HG03521 (cell line): Measurements from ENCODE around the gene VEPH1.

ENCODE experiments used
- ATAC-seq: cut with Tn5 transposase; IDR thresholded peaks from one replicate; pipeline ENCODE4 v1.9.1; 2021; ENCODE audit warnings: mild to moderate bottlenecking, moderate library complexity; ENCODE audit not compliant: unreplicated experiment

Gene VEPH1

DNA sequence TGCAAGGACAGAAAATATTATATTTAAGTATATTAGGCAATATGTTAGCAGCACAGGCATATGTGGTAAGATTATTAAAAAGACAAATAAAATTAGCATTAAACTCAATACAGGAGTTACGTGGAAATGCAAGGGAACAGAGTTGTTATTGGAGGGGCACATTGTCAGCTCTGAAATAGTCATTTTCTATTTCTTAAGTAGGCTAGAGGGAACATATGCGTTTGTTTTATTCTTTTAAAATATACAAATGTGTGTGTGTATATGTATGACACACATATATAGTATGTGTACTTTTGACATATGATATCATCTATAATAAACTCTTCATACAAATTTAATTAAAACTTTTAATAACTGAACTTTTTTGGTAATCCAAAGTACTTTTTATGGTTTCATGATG is 22.8 kb upstream of the VEPH1 start:
- no peak for ATAC-seq

DNA sequence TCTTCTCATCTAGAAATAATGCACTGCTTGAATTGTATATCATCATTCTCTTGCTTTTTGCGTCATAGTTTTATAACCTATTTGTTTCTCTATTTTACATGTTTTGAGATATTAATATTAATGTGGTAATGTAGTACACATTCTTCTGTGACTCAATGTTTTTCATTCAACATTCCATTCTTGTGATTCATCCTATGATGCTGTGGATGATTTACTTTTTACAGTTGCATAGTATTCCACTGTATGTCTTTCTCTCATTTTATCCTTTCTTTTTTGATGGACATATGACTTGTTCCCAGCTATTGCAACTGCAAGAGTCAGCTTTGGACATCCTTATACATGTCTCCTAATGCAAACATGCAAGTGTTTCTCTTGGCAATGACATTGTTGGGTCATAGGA is 20.6 kb upstream of the VEPH1 start:
- no peak for ATAC-seq

GRCh38 chr3:157522648-157523047 is 19.4 kb upstream of the VEPH1 start:
- ATAC-seq, result no peak

- no peak for ATAC-seq
Observed at GRCh38 chr3:157520485-157521150, 17.4 kb upstream of the VEPH1 start.

DNA sequence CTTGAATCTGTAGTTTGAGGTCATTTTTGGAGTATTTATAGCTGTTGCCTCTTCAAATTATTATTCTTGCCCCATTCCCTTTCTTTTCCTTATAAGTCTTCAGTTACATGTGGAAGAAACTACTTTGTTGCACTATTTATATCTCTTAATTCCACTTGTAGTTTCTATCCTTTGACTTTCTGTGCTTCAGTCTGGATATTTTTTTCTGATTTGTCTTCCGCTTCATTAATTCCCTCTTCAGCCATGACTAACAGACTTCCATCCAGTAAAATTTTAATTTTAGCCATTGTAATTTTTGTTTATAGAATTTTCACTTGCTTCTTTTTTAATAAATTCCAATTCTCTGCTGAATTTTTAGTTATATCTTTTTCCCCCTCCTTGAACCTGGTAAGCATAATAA is 15.7 kb upstream of the VEPH1 start:
- ATAC-seq, result no peak

GRCh38 chr3:157516928-157517327 is 13.7 kb upstream of the VEPH1 start:
- ATAC-seq, result no peak

- no peak for ATAC-seq
Observed at GRCh38 chr3:157515398-157515797, 12.2 kb upstream of the VEPH1 start.

DNA sequence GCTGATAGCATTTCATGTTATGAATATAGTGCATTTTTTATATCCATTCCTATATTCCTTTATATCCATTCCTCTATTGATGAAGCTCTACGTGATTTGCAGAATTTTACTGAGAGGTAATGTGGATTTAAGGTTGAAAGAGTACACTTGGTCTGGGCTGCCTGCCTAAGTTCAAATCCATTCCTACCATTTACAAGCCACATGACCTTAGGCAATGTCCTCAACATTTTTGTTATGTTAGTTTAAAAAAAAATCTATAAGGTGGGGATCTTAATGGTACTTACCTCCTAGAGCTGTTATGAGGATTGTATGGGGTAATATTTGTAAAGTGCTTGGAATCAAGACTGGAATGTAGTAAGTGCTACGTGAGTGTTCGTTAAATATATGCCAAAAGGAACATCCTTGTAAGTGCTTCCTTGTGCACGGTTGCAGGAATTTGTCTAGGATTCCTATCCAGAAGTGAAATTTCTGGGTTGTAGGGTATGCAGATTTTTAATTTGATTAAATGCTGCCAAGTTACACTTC is 11.2 kb upstream of the VEPH1 start:
- ATAC-seq, result no peak

DNA sequence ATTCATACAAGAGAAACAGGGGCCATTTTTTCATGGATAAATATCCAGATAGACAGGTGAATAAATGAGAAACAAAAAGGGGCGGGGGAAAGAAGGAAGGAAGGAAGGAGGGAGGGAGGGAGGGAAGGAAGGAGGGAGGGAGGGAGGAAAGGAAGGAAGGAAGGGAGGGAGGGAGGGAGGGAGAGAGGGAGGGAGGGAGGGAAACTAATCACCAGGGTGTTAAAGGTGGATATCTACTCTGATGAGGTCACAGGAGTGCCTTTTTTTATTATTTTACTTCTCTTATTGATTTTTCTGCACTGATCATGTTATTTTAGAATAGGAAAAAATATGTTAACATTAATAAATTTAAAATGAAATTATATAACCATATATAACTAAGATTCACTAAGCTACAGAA is 10.4 kb upstream of the VEPH1 start:
- no peak for ATAC-seq

- no peak for ATAC-seq
Observed at GRCh38 chr3:157512534-157512933, 9.3 kb upstream of the VEPH1 start.

- no peak for ATAC-seq
Observed at GRCh38 chr3:157508461-157508860, 5.2 kb upstream of the VEPH1 start.

DNA sequence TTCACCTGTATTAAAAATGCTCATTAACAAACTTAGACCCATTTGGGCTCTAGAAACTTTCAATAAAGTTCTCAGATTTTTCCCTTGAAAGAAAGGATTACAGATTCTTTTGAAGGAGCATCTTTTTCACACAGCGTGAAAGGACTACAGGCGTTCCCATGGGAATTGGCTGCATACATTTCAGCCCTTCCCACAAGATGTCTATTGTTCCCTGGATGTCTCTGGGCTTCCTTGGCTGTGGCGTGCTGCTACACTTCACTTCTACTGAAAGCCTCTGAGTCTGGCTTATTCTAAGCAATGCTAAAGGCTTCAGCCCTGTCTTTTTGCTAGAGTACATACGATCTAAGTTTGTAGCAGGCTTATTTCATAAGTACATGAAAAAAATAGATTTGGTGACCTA is 1.4 kb downstream of the VEPH1 start:
- no peak for ATAC-seq

DNA sequence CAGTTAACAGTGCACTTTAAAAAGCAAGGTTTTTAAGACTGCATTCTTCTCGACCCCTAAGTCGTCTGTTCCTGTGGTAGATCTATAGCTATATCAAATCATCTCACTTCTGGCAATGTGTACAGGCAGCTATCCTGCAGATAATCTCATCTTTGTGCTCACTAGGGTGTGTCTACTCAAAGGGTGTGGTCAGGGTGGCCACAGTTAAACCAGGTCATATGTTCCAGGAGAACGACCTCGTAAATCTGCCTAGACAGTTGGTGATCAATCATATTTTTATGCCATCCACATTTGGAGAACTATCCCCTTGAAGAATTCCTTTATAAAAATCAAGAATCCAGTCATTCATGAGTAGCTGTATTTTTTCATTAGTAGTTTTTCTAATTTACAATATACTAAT is 3.0 kb downstream of the VEPH1 start:
- no peak for ATAC-seq

DNA sequence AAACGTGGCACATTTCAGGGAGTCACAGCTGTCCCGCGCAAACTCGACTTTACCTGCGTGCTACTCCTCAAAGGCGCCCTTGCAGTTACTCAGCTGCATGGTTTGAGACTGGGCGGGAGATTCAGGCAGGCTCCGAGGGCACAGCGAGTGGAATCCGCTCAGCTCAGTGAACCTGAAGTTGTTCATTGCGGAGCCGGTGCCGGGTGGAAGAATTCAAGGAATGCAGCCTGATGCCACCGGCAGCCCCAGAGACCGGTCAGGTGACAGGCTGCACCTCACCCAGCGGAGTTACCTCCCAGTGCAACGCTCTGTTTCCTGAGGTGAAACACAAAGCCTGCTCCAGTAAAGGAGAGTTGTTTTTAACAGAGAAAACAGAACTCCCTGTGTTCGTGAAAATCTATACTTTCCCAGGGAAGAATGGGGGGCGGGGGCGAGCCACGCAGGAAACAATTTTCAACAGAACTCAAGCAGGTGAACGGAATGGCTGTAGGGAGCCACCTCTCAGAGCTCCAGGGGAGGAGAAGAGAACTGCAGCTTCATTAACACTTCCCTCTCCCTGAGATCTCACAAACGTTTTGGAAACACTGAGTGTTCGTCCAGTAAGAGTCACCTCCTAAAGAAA is 3.8 kb downstream of the VEPH1 start:
- ATAC-seq, result no peak

GRCh38 chr3:157498371-157498770 is 4.8 kb downstream of the VEPH1 start:
- no peak for ATAC-seq

GRCh38 chr3:157495846-157496245 is 7.4 kb downstream of the VEPH1 start:
- no peak for ATAC-seq

GRCh38 chr3:157494581-157495281 is 8.5 kb downstream of the VEPH1 start:
- ATAC-seq, result no peak

GRCh38 chr3:157493627-157494550 is 9.3 kb downstream of the VEPH1 start:
- no peak for ATAC-seq

DNA sequence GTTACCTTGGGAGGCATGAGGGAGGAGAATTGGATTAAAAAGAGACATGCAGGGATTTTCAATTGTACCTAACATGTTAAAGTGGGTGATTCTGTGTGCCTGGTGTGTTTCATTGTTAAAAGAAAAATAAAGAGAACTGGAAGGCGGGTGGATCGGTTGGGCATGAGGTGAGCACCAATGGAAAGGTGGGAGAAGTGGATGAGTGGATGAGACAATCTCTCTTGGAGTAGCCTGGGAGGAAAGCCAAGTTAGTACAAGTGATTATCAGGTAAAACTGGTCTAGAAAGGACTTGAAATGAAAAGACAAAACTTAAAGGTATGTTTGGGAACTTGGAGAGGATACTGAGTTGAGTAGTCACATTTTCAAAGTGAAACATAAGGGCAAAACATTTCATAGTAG is 12.1 kb downstream of the VEPH1 start:
- ATAC-seq, result no peak

DNA sequence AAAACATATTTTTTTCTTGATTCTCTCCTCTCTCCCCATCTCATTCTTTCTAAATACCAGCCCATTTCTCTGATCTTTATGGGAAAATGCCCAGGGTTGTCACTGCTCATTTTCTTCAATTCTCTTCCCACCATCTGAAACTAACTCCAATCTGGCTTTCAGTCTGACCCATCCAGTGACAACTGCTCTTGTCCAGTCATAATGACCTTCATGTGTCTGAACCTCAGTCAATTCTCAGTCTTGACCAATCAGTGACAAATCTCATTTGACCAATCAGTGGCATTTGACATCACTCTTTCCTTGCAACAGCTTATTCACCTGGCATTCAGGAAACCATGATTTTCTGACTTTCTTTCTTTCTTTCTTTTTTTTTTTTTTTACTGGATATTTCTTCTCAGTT is 15.1 kb downstream of the VEPH1 start:
- no peak for ATAC-seq

- no peak for ATAC-seq
Observed at GRCh38 chr3:157487339-157487738, 15.9 kb downstream of the VEPH1 start.
